ENCODE measurements around the gene OVOL3.

Gene OVOL3

DNA sequence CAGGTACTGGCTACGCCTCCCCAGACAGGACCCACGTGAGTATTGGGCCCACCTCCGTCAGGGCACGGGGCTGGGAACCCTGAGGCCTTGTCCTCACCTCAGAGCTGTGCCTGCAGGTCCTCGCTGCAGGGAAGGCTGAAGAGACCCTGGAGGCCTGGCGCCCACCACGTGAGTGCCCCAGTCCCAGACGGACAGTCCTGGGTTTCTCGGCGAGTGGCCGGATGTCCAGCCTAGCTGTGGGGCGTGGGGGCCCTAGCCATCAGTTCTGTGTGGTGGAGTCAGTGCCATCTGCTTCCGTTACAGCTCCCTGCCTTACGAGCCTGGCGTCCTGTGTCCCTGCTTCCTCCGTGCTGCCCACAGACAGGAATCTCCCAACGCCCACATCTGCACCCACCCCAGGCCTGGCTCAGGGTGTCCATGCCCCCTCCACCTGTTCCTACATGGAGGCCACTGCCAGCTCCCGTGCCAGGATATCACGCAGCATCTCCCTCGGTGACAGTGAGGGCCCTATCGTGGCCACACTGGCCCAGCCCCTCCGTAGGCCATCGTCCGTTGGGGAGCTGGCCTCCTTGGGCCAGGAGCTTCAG, 7.8 kb upstream of the OVOL3 start:
- no peak overlapping the region for H3K4me3 ChIP-seq (ENCODE audit: low read depth in 1 of 2, low read length in 2 of 2)
- H3K36me3 ChIP-seq (ENCODE audit: insufficient read depth, low read length): peaks cover 90% of the 10 kb centered on the region
- no peak overlapping the region for H3K4me2 ChIP-seq (ENCODE audit: insufficient read depth, low read length)
- H4K20me1 ChIP-seq (ENCODE audit: insufficient read depth, low read length): peaks cover 33% of the 10 kb centered on the region
- H3K27me3 ChIP-seq (ENCODE audit: insufficient read depth, low read length, poor library complexity): no peaks in the 10 kb centered on the region
- H3K9me3 ChIP-seq (ENCODE audit: insufficient read depth, low read length, severe bottlenecking): no peaks in the 10 kb centered on the region
- H3K4me1 ChIP-seq (ENCODE audit: insufficient read depth, low read length): no peaks in the 10 kb centered on the region
- ATAC-seq (ENCODE audit: insufficient read depth, low read depth) (no peak), DNase-seq (no peak)
- no peak overlapping the region for H3K9ac ChIP-seq (ENCODE audit: low read depth, low read length)
- TF ChIP-seq, protein P1, sequence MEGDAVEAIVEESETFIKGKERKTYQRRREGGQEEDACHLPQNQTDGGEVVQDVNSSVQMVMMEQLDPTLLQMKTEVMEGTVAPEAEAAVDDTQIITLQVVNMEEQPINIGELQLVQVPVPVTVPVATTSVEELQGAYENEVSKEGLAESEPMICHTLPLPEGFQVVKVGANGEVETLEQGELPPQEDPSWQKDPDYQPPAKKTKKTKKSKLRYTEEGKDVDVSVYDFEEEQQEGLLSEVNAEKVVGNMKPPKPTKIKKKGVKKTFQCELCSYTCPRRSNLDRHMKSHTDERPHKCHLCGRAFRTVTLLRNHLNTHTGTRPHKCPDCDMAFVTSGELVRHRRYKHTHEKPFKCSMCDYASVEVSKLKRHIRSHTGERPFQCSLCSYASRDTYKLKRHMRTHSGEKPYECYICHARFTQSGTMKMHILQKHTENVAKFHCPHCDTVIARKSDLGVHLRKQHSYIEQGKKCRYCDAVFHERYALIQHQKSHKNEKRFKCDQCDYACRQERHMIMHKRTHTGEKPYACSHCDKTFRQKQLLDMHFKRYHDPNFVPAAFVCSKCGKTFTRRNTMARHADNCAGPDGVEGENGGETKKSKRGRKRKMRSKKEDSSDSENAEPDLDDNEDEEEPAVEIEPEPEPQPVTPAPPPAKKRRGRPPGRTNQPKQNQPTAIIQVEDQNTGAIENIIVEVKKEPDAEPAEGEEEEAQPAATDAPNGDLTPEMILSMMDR (IDR thresholded peaks at IDR 0.05; ENCODE audit: borderline replicate concordance, extremely low read depth, low read length, poor library complexity, severe bottlenecking): no peak
- H2AFZ ChIP-seq (ENCODE audit: low read depth, low read length): no peak overlapping the region
- no peaks in the 10 kb centered on the region for H3K79me2 ChIP-seq (ENCODE audit: insufficient read depth, low read length)
- no peak overlapping the region for H3K27ac ChIP-seq (ENCODE audit: low read length)

DNA sequence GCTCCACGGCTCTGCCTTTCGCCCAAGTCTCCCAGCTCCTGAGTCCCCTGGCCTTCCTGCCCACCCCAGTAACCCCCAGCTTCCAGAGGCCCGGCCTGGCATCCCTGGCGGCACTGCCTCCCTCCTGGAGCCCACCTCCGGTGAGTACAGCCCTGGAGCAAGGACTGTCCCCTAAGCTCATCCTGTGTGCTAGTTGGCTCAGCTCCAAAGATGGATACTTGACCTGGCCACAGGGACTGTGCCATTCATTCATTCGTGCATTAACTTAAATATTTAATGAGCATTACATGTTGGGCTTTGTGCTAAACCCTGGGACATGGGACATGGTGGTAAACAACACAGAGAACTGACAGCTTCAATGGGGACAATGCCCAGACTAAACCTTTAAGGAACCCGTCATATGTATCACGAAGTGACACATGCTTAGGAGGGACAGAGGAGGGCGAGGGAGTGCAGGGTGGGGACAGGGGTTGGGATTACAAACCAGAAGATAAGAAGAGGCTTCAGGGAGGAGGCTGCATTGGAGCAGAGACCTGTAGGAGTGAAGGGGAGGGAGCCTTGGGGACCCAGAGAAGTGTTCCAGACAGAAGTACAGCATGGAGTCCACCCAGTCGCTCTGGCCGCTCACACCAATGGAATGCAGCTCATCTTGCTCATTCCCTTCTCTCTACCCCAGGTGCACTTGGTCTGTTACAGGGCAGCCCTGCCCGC, 6.9 kb upstream of the OVOL3 start:
- no peaks in the 10 kb centered on the region for H3K4me1 ChIP-seq (ENCODE audit: insufficient read depth, low read length)
- H3K27me3 ChIP-seq (ENCODE audit: insufficient read depth, low read length, poor library complexity): no peaks in the 10 kb centered on the region
- no peaks in the 10 kb centered on the region for H3K79me2 ChIP-seq (ENCODE audit: insufficient read depth, low read length)
- H4K20me1 ChIP-seq (ENCODE audit: insufficient read depth, low read length): peaks cover 34% of the 10 kb centered on the region
- peaks cover 83% of the 10 kb centered on the region for H3K36me3 ChIP-seq (ENCODE audit: insufficient read depth, low read length)
- no peak overlapping the region for H3K27ac ChIP-seq (ENCODE audit: low read length)
- no peaks in the 10 kb centered on the region for H3K9me3 ChIP-seq (ENCODE audit: insufficient read depth, low read length, severe bottlenecking)
- no peak overlapping the region for H2AFZ ChIP-seq (ENCODE audit: low read depth, low read length)
- DNase-seq (no peak), ATAC-seq (ENCODE audit: insufficient read depth, low read depth) (no peak)
- H3K4me3 ChIP-seq (ENCODE audit: low read depth in 1 of 2, low read length in 2 of 2): no peak overlapping the region
- no peak for TF ChIP-seq EZH2 (IDR thresholded peaks at IDR 0.05; ENCODE audit: borderline replicate concordance, low read depth, low read length, severe bottlenecking)
- TF ChIP-seq, protein P1 (IDR thresholded peaks at IDR 0.05; ENCODE audit: borderline replicate concordance, extremely low read depth, low read length, poor library complexity, severe bottlenecking): no peak
- H3K4me2 ChIP-seq (ENCODE audit: insufficient read depth, low read length): no peak overlapping the region
- no peak overlapping the region for H3K9ac ChIP-seq (ENCODE audit: low read depth, low read length)

DNA sequence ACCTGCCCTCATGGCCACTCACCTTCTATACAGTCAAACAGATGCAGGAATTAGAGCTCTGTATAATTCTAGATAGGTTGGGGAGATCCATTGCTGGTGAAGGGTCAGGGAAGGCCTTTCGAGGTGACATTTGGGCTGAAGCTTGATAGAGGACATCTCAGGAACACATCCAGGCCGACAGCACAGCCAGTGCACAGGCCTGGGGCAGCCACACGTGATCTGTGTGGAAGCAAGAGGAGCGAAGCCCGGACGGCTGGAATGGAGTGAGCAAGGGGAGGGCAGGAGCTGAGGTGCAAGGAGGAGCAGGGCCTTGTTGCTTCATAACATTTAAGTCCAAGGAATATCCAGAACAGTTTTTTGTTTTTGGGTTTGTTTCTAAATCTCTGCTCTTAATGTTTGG, 4.5 kb upstream of the OVOL3 start:
- H3K27ac ChIP-seq (ENCODE audit: low read length): no peak overlapping the region
- peaks cover 62% of the 10 kb centered on the region for H3K36me3 ChIP-seq (ENCODE audit: insufficient read depth, low read length)

More for the DNA sequence above, 4.5 kb upstream of the OVOL3 start:
- Histone ChIP-seq H3K4me2 (ENCODE audit: insufficient read depth, low read length) (no peak overlapping the region), H3K4me1 (ENCODE audit: insufficient read depth, low read length) (no peaks in the 10 kb centered on the region), H2AFZ (ENCODE audit: low read depth, low read length) (no peak overlapping the region), H3K9ac (ENCODE audit: low read depth, low read length) (no peak overlapping the region), H4K20me1 (ENCODE audit: insufficient read depth, low read length) (peaks cover 25% of the 10 kb centered on the region), H3K9me3 (ENCODE audit: insufficient read depth, low read length, severe bottlenecking) (no peaks in the 10 kb centered on the region), H3K4me3 (ENCODE audit: low read depth in 1 of 2, low read length in 2 of 2) (no peak overlapping the region), H3K27me3 (ENCODE audit: insufficient read depth, low read length, poor library complexity) (no peaks in the 10 kb centered on the region), H3K79me2 (ENCODE audit: insufficient read depth, low read length) (no peaks in the 10 kb centered on the region)
- TF ChIP-seq EZH2 (IDR thresholded peaks at IDR 0.05; ENCODE audit: borderline replicate concordance, low read depth, low read length, severe bottlenecking): no peak
- TF ChIP-seq, protein P1 (IDR thresholded peaks at IDR 0.05; ENCODE audit: borderline replicate concordance, extremely low read depth, low read length, poor library complexity, severe bottlenecking): no peak
- ATAC-seq (ENCODE audit: insufficient read depth, low read depth) (no peak), DNase-seq (no peak)

All from DND-41 (cell line).